ENCODE results near the gene CLDN9. TPM values are rescaled to one million over a fixed set of nuclear protein-coding genes. Genes with fewer than 3 reads are reported as not detected.

The CLDN9 gene
- total RNA-seq, 1 donor from 2014 or later: 2.2 TPM

GRCh38 chr16:2976201-2976600 is 36.5 kb upstream of the CLDN9 start:
- Mint-ChIP-seq H3K4me1 (ENCODE audit: low read depth) (peaks cover 3% of the 10 kb centered on the region), H3K4me3 (ENCODE audit: low read depth) (no peak overlapping the region), H3K9me3 (ENCODE audit: low read depth) (no peaks in the 10 kb centered on the region), H3K36me3 (ENCODE audit: insufficient read depth) (no peaks in the 10 kb centered on the region), H3K27ac (no peak overlapping the region), H3K27me3 (peaks cover 2% of the 10 kb centered on the region)
- no peak for TF ChIP-seq CTCF (IDR thresholded peaks at IDR 0.05; ENCODE audit: unreplicated experiment)
- no peak for DNase-seq (ENCODE audit: low spot score, unreplicated experiment)

- peaks cover 2% of the 10 kb centered on the region for H3K27me3 Mint-ChIP-seq
- TF ChIP-seq CTCF (IDR thresholded peaks at IDR 0.05; ENCODE audit: unreplicated experiment): no peak
- H3K4me3 Mint-ChIP-seq (ENCODE audit: low read depth): no peak overlapping the region
- no peak for DNase-seq (ENCODE audit: low spot score, unreplicated experiment)
- no peak overlapping the region for H3K27ac Mint-ChIP-seq
- no peaks in the 10 kb centered on the region for H3K36me3 Mint-ChIP-seq (ENCODE audit: insufficient read depth)
- H3K9me3 Mint-ChIP-seq (ENCODE audit: low read depth): no peaks in the 10 kb centered on the region
- peaks cover 8% of the 10 kb centered on the region for H3K4me1 Mint-ChIP-seq (ENCODE audit: low read depth)
Measured at GRCh38 chr16:2976673-2977072, 36.0 kb upstream of the CLDN9 start.

- H3K9me3 Mint-ChIP-seq (ENCODE audit: low read depth): no peaks in the 10 kb centered on the region
- no peak overlapping the region for H3K4me3 Mint-ChIP-seq (ENCODE audit: low read depth)
- DNase-seq (ENCODE audit: low spot score, unreplicated experiment): no peak
- H3K36me3 Mint-ChIP-seq (ENCODE audit: insufficient read depth): no peaks in the 10 kb centered on the region
- H3K4me1 Mint-ChIP-seq (ENCODE audit: low read depth): peaks cover 12% of the 10 kb centered on the region
- TF ChIP-seq CTCF (IDR thresholded peaks at IDR 0.05; ENCODE audit: unreplicated experiment): no peak
- H3K27me3 Mint-ChIP-seq: peaks cover 3% of the 10 kb centered on the region
- no peak overlapping the region for H3K27ac Mint-ChIP-seq
Measured at GRCh38 chr16:2977440-2977839, 35.3 kb upstream of the CLDN9 start.

- H3K27me3 Mint-ChIP-seq: peaks cover 6% of the 10 kb centered on the region
Measured at GRCh38 chr16:2979669-2980226, 33.0 kb upstream of the CLDN9 start.

More at GRCh38 chr16:2979669-2980226, 33.0 kb upstream of the CLDN9 start:
- peak overlapping the region; percentile 74 for H3K4me3 Mint-ChIP-seq (ENCODE audit: low read depth)
- no peak for DNase-seq (ENCODE audit: low spot score, unreplicated experiment)
- no peaks in the 10 kb centered on the region for H3K36me3 Mint-ChIP-seq (ENCODE audit: insufficient read depth)
- H3K4me1 Mint-ChIP-seq (ENCODE audit: low read depth): peaks cover 15% of the 10 kb centered on the region
- no peak overlapping the region for H3K27ac Mint-ChIP-seq
- TF ChIP-seq CTCF (IDR thresholded peaks at IDR 0.05; ENCODE audit: unreplicated experiment): no peak
- no peaks in the 10 kb centered on the region for H3K9me3 Mint-ChIP-seq (ENCODE audit: low read depth)
